Cardiac fibroblast (primary cell): ENCODE measurements around the gene UBE2G2.

ENCODE experiments used
- DNase-seq, 2 donors: peaks; one replicate each; pipeline versions ENCODE4 v3.0.0 to v3.0.0-alpha.2; 2010; ENCODE audit warnings: low read depth in 2 of 2
- H3K4me3 ChIP-seq, 2 donors: replicated peaks in 1 of 2; 1 replicate in 1 of 2; 2 replicates in 1 of 2; pipeline ENCODE4 v1.5.1; 2011; ENCODE audit warnings: low read depth in 2 of 2, low read length in 2 of 2, mild to moderate bottlenecking in 2 of 2, moderate library complexity in 1 of 2
- CTCF ChIP-seq: IDR thresholded peaks from one replicate; pipeline ENCODE4 v1.5.1; 2011; ENCODE audit warnings: low read depth, mild to moderate bottlenecking, low read length, inconsistent platforms

UBE2G2 gene

GRCh38 chr21:44734026-44734745 is 67.4 kb downstream of the UBE2G2 start:
- H3K4me3 ChIP-seq, result no peak overlapping the region
- TF ChIP-seq CTCF, result no peak
- no peak for DNase-seq

GRCh38 chr21:44732956-44733355 is 68.7 kb downstream of the UBE2G2 start:
- TF ChIP-seq CTCF, result no peak
- no peak for DNase-seq
- H3K4me3 ChIP-seq, result no peak overlapping the region

- DNase-seq, result no peak
- no peak for TF ChIP-seq CTCF
- H3K4me3 ChIP-seq, result no peak overlapping the region
Observed at GRCh38 chr21:44732263-44732662, 69.4 kb downstream of the UBE2G2 start.

GRCh38 chr21:44730951-44731579 is 70.6 kb downstream of the UBE2G2 start:
- H3K4me3 ChIP-seq, result no peak overlapping the region
- TF ChIP-seq CTCF, result no peak
- DNase-seq, result no peak

- DNase-seq, result no peak
- TF ChIP-seq CTCF, result no peak
- no peak overlapping the region for H3K4me3 ChIP-seq
Observed at GRCh38 chr21:44730028-44730395, 71.6 kb downstream of the UBE2G2 start.

- DNase-seq, result no peak
- no peak for TF ChIP-seq CTCF
Observed at GRCh38 chr21:44729336-44730027, 72.1 kb downstream of the UBE2G2 start.

More at GRCh38 chr21:44729336-44730027, 72.1 kb downstream of the UBE2G2 start:
- no peak overlapping the region for H3K4me3 ChIP-seq
